ENCODE data around the gene IRX6.

The IRX6 gene

GRCh38 chr16:55324285-55325079, 479 bp downstream of the IRX6 start:
- DNase-seq (ENCODE audit: low read depth) = no peak

- DNase-seq (ENCODE audit: low read depth) = no peak
Observed at GRCh38 chr16:55325080-55325447, 1.1 kb downstream of the IRX6 start.

GRCh38 chr16:55325458-55326109, 1.6 kb downstream of the IRX6 start:
- no peak for DNase-seq (ENCODE audit: low read depth)

- DNase-seq (ENCODE audit: low read depth) = no peak
Observed at GRCh38 chr16:55326261-55327092, 2.5 kb downstream of the IRX6 start.

- DNase-seq (ENCODE audit: low read depth) = no peak
Observed at GRCh38 chr16:55328611-55329569, 4.9 kb downstream of the IRX6 start.

- no peak for DNase-seq (ENCODE audit: low read depth)
Observed at GRCh38 chr16:55329791-55330428, 5.9 kb downstream of the IRX6 start.

GRCh38 chr16:55330781-55331647, 7.0 kb downstream of the IRX6 start:
- no peak for DNase-seq (ENCODE audit: low read depth)

- DNase-seq (ENCODE audit: low read depth) = no peak
Observed at GRCh38 chr16:55331648-55332185, 7.7 kb downstream of the IRX6 start.

GRCh38 chr16:55333684-55334083, 9.7 kb downstream of the IRX6 start:
- no peak for DNase-seq (ENCODE audit: low read depth)

GRCh38 chr16:55338646-55339045, 14.6 kb downstream of the IRX6 start:
- DNase-seq (ENCODE audit: low read depth) = no peak

GRCh38 chr16:55340445-55340844, 16.4 kb downstream of the IRX6 start:
- DNase-seq (ENCODE audit: low read depth) = no peak

GRCh38 chr16:55341681-55342080, 17.7 kb downstream of the IRX6 start:
- no peak for DNase-seq (ENCODE audit: low read depth)

- DNase-seq (ENCODE audit: low read depth) = no peak
Observed at GRCh38 chr16:55346475-55346874, 22.5 kb downstream of the IRX6 start.

- DNase-seq (ENCODE audit: low read depth) = peak; percentile 2
Observed at GRCh38 chr16:55349867-55350266, 25.9 kb downstream of the IRX6 start.

GRCh38 chr16:55350984-55351383, 27.0 kb downstream of the IRX6 start:
- no peak for DNase-seq (ENCODE audit: low read depth)

- no peak for DNase-seq (ENCODE audit: low read depth)
Observed at GRCh38 chr16:55351936-55352335, 27.9 kb downstream of the IRX6 start.

- DNase-seq (ENCODE audit: low read depth) = no peak
Observed at GRCh38 chr16:55357241-55357640, 33.2 kb downstream of the IRX6 start.

- no peak for DNase-seq (ENCODE audit: low read depth)
Observed at GRCh38 chr16:55359946-55360345, 35.9 kb downstream of the IRX6 start.

GRCh38 chr16:55364811-55365210, 40.8 kb downstream of the IRX6 start:
- no peak for DNase-seq (ENCODE audit: low read depth)

- no peak for DNase-seq (ENCODE audit: low read depth)
Observed at GRCh38 chr16:55367301-55367811, 43.4 kb downstream of the IRX6 start.

All from ELR (cell line).